AG10803 (cell line): Measurements from ENCODE around the gene ARHGAP10.

Experiments
- DNase-seq: peaks from one replicate; pipeline ENCODE4 v3.0.0; 2010; ENCODE audit warnings: low read depth
- H3K4me3 ChIP-seq: 2 replicates; pipeline ENCODE4 v1.5.1; 2011; ENCODE audit warnings: mild to moderate bottlenecking, low read length, control low read depth
- TF ChIP-seq, protein P1 (sequence below): conservative IDR thresholded peaks from 2 replicates; pipeline ENCODE4 v1.5.1; 2011; ENCODE audit warnings: mild to moderate bottlenecking, low read length, control low read depth, inconsistent platforms

Gene ARHGAP10

DNA sequence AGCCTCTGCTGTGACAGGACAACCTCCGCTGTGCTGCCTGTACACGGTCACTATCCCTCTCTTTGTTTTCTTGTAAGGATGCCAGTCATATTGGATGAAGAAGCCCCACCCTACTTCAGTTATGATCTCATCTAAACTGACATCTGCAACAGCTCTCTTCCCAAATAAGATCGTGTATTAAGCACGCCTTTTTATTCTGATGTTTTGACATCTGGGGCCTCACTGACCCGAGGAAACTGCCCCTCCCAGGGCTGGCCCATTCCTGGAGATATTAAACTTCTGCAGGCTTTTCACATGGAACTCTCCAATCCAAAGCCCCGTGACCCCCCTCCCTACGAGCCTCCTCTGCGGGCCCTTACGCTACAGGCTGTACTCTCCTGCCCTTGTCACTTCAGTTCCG lies 232.0 kb downstream of the ARHGAP10 start:
- TF ChIP-seq, protein P1, sequence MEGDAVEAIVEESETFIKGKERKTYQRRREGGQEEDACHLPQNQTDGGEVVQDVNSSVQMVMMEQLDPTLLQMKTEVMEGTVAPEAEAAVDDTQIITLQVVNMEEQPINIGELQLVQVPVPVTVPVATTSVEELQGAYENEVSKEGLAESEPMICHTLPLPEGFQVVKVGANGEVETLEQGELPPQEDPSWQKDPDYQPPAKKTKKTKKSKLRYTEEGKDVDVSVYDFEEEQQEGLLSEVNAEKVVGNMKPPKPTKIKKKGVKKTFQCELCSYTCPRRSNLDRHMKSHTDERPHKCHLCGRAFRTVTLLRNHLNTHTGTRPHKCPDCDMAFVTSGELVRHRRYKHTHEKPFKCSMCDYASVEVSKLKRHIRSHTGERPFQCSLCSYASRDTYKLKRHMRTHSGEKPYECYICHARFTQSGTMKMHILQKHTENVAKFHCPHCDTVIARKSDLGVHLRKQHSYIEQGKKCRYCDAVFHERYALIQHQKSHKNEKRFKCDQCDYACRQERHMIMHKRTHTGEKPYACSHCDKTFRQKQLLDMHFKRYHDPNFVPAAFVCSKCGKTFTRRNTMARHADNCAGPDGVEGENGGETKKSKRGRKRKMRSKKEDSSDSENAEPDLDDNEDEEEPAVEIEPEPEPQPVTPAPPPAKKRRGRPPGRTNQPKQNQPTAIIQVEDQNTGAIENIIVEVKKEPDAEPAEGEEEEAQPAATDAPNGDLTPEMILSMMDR: no peak

DNA sequence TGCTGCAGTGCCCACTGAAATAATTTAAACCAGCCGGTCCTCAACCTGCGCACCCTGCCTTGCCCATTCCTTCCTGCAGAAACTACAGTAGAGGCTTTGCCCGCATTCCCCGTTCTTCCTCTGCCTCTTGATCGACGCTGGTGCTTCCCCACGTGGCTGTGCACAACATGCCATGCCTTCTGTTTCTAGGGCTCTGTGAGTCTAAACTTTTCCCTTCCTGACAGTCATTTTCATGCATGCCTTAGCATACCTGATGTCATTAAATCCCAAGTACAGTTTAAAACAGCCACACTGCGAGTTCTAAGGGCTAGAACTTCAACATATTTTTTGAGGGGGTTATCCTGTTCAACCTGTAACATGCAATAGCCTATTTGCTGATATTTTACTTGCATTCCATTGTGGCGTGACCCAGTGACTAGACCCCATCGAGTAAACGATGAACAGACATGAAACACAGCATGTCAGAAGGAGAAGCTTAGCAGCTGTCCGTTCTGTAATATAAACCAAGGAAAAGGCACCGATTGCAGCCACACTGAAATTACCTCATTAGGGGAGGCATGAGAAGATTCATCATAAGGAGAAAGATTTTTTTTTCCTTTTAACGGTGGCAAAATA lies 232.5 kb downstream of the ARHGAP10 start:
- H3K4me3 ChIP-seq: no peak overlapping the region
- TF ChIP-seq, protein P1: no peak
- DNase-seq: no peak

More for the DNA sequence above, 232.0 kb downstream of the ARHGAP10 start:
- no peak overlapping the region for H3K4me3 ChIP-seq
- DNase-seq: no peak

DNA sequence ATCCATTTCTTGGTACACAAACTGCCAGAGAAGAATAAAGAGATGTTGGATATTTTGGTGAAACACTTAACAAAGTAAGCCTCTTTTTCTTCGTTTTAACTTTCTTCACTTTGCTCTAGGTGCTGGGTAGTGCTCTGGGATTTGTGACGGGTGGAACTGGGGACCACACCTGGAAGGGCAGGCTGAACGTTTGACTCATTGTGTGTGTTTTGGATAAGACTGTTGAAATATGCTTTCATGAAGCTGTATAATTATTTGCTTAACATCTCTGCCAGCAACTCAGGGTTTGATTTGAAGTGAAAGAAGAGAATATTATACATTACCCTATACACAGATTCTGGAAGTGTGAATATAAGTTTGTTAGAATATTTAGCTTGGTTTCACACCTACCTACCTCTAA lies 233.2 kb downstream of the ARHGAP10 start:
- DNase-seq: no peak
- TF ChIP-seq, protein P1: no peak
- H3K4me3 ChIP-seq: no peak overlapping the region

GRCh38 chr4:147965873-147966272 lies 234.0 kb downstream of the ARHGAP10 start:
- H3K4me3 ChIP-seq: no peak overlapping the region
- DNase-seq: no peak

GRCh38 chr4:147968641-147969040 lies 236.8 kb downstream of the ARHGAP10 start:
- DNase-seq: no peak
- TF ChIP-seq, protein P1: no peak
- no peak overlapping the region for H3K4me3 ChIP-seq

More at GRCh38 chr4:147965873-147966272, 234.0 kb downstream of the ARHGAP10 start:
- TF ChIP-seq, protein P1: no peak

DNA sequence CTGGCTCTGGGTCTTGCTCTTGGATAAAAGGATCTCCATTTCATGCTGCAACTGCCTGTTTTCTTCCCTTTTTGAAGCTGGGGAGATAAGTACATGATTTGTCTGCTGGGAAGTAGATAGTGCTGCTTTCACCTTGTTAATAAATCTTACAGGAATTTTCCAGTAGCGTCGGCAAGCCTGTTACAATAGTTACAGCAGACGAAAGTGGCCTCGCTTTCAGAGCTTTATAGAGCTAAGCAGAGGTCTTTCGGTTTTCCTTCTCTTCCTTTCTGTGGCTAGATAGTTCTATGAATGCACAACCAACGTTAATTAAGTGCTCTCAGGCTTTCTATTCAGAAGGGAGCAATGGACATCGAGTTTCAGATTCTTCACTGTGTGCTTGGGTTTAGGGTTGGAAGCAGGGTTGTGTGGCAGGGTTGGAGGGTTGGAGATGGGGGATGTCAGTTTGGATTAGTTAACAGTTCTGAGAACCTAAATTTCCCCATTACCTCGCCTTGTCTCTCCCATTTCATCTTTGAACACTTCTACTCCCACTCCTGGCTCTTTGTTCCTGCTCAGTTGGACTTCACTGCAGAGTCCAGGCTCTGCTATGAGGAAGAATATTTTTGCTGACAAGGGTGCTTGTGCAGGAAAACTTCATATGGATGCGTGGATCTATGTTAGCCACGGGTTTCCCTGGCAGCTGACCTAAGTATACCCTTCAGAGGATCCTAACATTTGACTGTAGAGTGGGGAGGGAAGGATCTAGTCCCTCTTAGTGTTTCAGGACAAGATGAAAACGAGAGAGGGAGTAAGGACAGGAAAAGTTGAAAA lies 237.9 kb downstream of the ARHGAP10 start:
- no peak overlapping the region for H3K4me3 ChIP-seq
- TF ChIP-seq, protein P1: no peak
- no peak for DNase-seq

GRCh38 chr4:147971116-147971515 lies 239.2 kb downstream of the ARHGAP10 start:
- TF ChIP-seq, protein P1: no peak
- no peak for DNase-seq
- H3K4me3 ChIP-seq: no peak overlapping the region
